PC-3 (cell line): ENCODE results near the gene CD151. TPM values are rescaled to one million over a fixed set of nuclear protein-coding genes. Genes with fewer than 3 reads are reported as not detected.

Experiments
- ATAC-seq: fragments of 200-7000 bp; cut with Tn5 transposase; 2 replicates; pipeline ENCODE4 v1.9.1; 2020; ENCODE audit warnings: mild to moderate bottlenecking, moderate library complexity
- BruUV-seq: library from RNA; stranded (reverse); fragments of 400-500 nt; replicated peaks from 2 replicates; lab custom pipeline; 2021; lab: Mats Ljungman, UMichigan
- CTCF ChIA-PET: fragments of 300-600 bp; sonication (Branson Sonifier 250); formaldehyde crosslinking; loops from one replicate; lab custom pipeline; 2022; ENCODE audit warnings: antibody characterized with exemption; lab: Charles Lee
- POLR2A ChIA-PET: fragments of 300-600 bp; sonication (Branson Sonifier 250); formaldehyde crosslinking; loops from one replicate; lab custom pipeline; 2022; ENCODE audit warnings: antibody characterized with exemption; ENCODE audit not compliant: unreplicated experiment; lab: Charles Lee
- DNase-seq: peaks from one replicate; pipeline ENCODE4 v3.0.0-alpha.2; 2015
- H2AFZ ChIP-seq: fragments of 300-600 bp; sonication (generic); 2 replicates; pipeline ENCODE4 v1.6.0; 2016; ENCODE audit warnings: antibody characterized with exemption, low read length
- H3F3A ChIP-seq: fragments of 300-600 bp; sonication (generic); one replicate; pipeline ENCODE4 v1.6.0; 2017; ENCODE audit warnings: antibody characterized with exemption, low read length, control low read depth, mild to moderate bottlenecking; ENCODE audit not compliant: unreplicated experiment
- H3K27ac ChIP-seq: fragments of 300-600 bp; sonication (generic); 2 replicates; pipeline ENCODE4 v1.5.1; 2016; ENCODE audit warnings: mild to moderate bottlenecking, low read length
- H3K27me3 ChIP-seq: fragments of 300-600 bp; sonication (generic); 2 replicates; pipeline ENCODE4 v1.6.1; 2016; ENCODE audit warnings: low read length, mixed read lengths
- H3K36me3 ChIP-seq: fragments of 300-600 bp; sonication (generic); 2 replicates; pipeline ENCODE4 v1.6.1; 2016; ENCODE audit warnings: low read depth, mixed run types, low read length, mixed read lengths
- H3K4me1 ChIP-seq: fragments of 300-600 bp; sonication (generic); 2 replicates; pipeline ENCODE4 v1.5.1; 2016; ENCODE audit warnings: low read length; ENCODE audit not compliant: insufficient read depth
- H3K4me2 ChIP-seq: fragments of 300-600 bp; sonication (generic); 2 replicates; pipeline ENCODE4 v1.6.0; 2016; ENCODE audit warnings: low read length
- H3K4me3 ChIP-seq: fragments of 300-600 bp; sonication (generic); 2 replicates; pipeline ENCODE4 v1.5.1; 2016; ENCODE audit warnings: mild to moderate bottlenecking, low read length, mixed read lengths
- H3K79me2 ChIP-seq: fragments of 300-600 bp; sonication (generic); 2 replicates; pipeline ENCODE4 v1.6.1; 2017; ENCODE audit warnings: low read length, mixed read lengths
- H3K9ac ChIP-seq: fragments of 300-600 bp; sonication (generic); 2 replicates; pipeline ENCODE4 v1.6.0; 2016; ENCODE audit warnings: mild to moderate bottlenecking, low read length
- H3K9me2 ChIP-seq: fragments of 300-600 bp; sonication (generic); replicated peaks from 2 replicates; pipeline ENCODE4 v1.6.1; 2016; ENCODE audit warnings: mixed run types, low read length, mixed read lengths
- H3K9me3 ChIP-seq: fragments of 300-600 bp; sonication (generic); 2 replicates; pipeline ENCODE4 v1.6.1; 2016; ENCODE audit warnings: low read length, mixed read lengths
- H4K20me1 ChIP-seq: fragments of 300-600 bp; sonication (generic); 2 replicates; pipeline ENCODE4 v1.6.1; 2016; ENCODE audit warnings: low read length, mixed read lengths
- EZH2 ChIP-seq: fragments of 300-600 bp; sonication (generic); IDR thresholded peaks from one replicate; pipeline ENCODE4 v1.6.1; 2017; ENCODE audit warnings: antibody characterized with exemption, mild to moderate bottlenecking, low read length; ENCODE audit not compliant: unreplicated experiment
- EZH2phosphoT487 ChIP-seq: fragments of 300-600 bp; sonication (generic); IDR thresholded peaks from 2 replicates; pipeline ENCODE4 v1.6.1; 2018; ENCODE audit warnings: mild to moderate bottlenecking, antibody characterized with exemption, low read length, borderline replicate concordance
- intact Hi-C: fragments of 100-400 bp; cut with micrococcal nuclease; formaldehyde crosslinking; loops from 2 replicates; pipeline ENCODE4 v1.9.0; 2023
- total RNA-seq: library from RNA; depleted of rRNA; stranded (reverse); fragments of >200 nt; gene quantifications from 2 replicates; pipeline ENCODE4 v1.2.3, GENCODE V29; 2014
- TF ChIP-seq, protein P1 (sequence below): fragments of 300-600 bp; sonication (generic); conservative IDR thresholded peaks from 2 replicates; pipeline ENCODE4 v1.5.1; 2017; ENCODE audit warnings: antibody characterized with exemption, low read depth, mild to moderate bottlenecking, low read length

The CD151 gene
- total RNA-seq, 1 experiment from 2014 or later, result 469 TPM

DNA sequence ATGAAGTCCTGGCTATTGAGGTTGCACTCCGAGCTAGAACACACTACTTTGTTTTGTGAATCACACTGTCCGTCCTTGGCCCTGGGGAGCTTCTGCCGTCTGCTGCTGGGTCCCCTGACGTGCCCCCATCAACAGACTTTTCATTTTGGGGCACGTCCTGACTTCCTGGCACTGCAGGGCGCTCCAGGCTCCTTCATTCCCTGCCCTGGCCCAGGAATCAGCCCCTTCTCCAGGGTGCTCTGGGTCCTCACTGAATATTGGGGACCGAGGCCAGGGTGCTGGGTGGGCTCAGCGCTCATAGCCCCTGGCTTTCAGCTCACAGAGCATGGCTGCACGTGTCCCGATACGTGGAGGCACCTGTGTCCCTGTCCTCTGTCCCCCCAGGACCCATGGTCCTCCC, 32.1 kb downstream of the CD151 start:
- H4K20me1 ChIP-seq, result no peaks in the 10 kb centered on the region
- no peak overlapping the region for H3K4me2 ChIP-seq
- no peaks in the 10 kb centered on the region for H3K9me3 ChIP-seq
- H3K79me2 ChIP-seq, result no peaks in the 10 kb centered on the region
- H3F3A ChIP-seq, result no peaks in the 10 kb centered on the region
- no peak for ATAC-seq
- H3K27me3 ChIP-seq, result no peaks in the 10 kb centered on the region
- no peak overlapping the region for H2AFZ ChIP-seq
- H3K9ac ChIP-seq, result no peak overlapping the region
- no peaks in the 10 kb centered on the region for H3K4me1 ChIP-seq
- ChIA-PET POLR2A (no interaction called here), CTCF (no interaction called here)
- no peak for TF ChIP-seq EZH2phosphoT487
- TF ChIP-seq, protein P1, sequence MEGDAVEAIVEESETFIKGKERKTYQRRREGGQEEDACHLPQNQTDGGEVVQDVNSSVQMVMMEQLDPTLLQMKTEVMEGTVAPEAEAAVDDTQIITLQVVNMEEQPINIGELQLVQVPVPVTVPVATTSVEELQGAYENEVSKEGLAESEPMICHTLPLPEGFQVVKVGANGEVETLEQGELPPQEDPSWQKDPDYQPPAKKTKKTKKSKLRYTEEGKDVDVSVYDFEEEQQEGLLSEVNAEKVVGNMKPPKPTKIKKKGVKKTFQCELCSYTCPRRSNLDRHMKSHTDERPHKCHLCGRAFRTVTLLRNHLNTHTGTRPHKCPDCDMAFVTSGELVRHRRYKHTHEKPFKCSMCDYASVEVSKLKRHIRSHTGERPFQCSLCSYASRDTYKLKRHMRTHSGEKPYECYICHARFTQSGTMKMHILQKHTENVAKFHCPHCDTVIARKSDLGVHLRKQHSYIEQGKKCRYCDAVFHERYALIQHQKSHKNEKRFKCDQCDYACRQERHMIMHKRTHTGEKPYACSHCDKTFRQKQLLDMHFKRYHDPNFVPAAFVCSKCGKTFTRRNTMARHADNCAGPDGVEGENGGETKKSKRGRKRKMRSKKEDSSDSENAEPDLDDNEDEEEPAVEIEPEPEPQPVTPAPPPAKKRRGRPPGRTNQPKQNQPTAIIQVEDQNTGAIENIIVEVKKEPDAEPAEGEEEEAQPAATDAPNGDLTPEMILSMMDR, result no peak
- TF ChIP-seq EZH2, result no peak
- H3K27ac ChIP-seq, result no peak overlapping the region
- intact Hi-C loops, result no loop called here
- DNase-seq, result no peak
- H3K9me2 ChIP-seq, result no peaks in the 10 kb centered on the region
- H3K4me3 ChIP-seq, result no peak overlapping the region
- BruUV-seq, result no TSS peak
- H3K36me3 ChIP-seq, result no peaks in the 10 kb centered on the region

DNA sequence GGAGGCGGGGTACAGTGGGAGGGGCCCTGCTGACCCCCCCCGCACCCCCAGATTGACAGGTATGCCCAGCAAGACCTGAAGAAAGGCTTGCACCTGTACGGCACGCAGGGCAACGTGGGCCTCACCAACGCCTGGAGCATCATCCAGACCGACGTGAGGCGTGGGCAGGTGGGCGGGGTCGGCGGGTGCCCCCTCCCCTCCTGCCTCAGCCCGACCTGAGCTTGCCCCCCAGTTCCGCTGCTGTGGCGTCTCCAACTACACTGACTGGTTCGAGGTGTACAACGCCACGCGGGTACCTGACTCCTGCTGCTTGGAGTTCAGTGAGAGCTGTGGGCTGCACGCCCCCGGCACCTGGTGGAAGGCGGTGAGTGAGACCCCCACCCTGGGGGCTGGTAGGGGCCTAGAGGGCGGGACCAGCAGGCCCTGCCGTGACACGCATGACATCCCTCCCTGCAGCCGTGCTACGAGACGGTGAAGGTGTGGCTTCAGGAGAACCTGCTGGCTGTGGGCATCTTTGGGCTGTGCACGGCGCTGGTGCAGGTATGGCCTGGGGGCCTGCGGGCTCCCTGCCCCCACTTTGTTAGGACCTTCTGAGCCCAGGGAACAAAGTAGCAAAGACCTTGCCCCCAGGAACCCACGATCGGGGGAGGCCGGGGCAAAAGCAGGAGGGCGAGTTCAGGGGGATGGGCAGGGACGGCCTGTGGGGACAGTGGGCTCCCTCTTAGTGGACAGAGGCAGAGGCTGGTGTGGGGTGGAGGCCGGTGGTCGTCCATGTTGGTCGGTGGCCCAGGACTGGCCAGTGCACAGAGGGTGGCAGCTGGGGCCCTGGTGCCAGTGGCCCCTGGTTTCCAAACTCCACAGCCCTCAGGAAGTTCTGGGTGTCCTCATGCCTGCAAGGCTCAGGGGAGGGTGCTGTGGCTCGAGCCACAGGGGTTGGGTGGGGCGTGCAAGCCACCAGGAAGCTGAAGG, 33.0 kb downstream of the CD151 start:
- Histone ChIP-seq H3K27ac (no peak overlapping the region), H3K27me3 (no peaks in the 10 kb centered on the region), H2AFZ (no peak overlapping the region), H3K9ac (no peak overlapping the region), H3K4me2 (no peak overlapping the region), H3K9me2 (no peaks in the 10 kb centered on the region), H4K20me1 (no peaks in the 10 kb centered on the region), H3K4me3 (no peak overlapping the region), H3K36me3 (no peaks in the 10 kb centered on the region), H3K4me1 (no peaks in the 10 kb centered on the region), H3K9me3 (no peaks in the 10 kb centered on the region), H3F3A (no peaks in the 10 kb centered on the region), H3K79me2 (no peaks in the 10 kb centered on the region)
- no peak for DNase-seq
- ChIA-PET CTCF (no interaction called here), POLR2A (interaction anchor here (0.6 kb wide), 1 partner anchor 192 kb away, joined by 8 read pairs; no protein-coding TSS in a partner anchor)
- TF ChIP-seq EZH2 (no peak), EZH2phosphoT487 (no peak)
- TF ChIP-seq, protein P1, result no peak
- intact Hi-C loops, result no loop called here
- BruUV-seq, result no TSS peak
- ATAC-seq, result no peak

DNA sequence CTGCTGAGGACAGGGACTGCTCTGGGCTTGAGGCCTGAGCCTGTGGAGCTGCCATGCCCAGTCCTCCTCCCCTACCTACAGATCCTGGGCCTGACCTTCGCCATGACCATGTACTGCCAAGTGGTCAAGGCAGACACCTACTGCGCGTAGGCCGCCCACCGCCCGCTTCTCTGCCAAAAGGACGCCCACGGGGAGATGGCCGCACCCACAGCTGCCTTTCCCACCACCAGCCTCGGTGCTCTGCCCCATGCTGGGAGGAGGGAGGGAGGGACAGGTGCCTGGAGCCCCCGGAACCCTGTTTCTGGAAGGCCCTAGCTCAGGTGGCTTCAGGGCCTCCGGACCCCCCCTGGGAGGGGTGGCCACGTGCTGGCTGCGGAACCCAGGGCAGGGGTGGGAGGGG, 33.7 kb downstream of the CD151 start:
- H3K36me3 ChIP-seq, result no peaks in the 10 kb centered on the region
- no peak overlapping the region for H3K27ac ChIP-seq
- no peak overlapping the region for H2AFZ ChIP-seq
- H3K9ac ChIP-seq, result no peak overlapping the region
- no peak for TF ChIP-seq EZH2
- TF ChIP-seq, protein P1, result no peak
- TF ChIP-seq EZH2phosphoT487, result no peak
- no peak overlapping the region for H3K4me2 ChIP-seq
- H3K79me2 ChIP-seq, result no peaks in the 10 kb centered on the region
- ChIA-PET CTCF (no interaction called here), POLR2A (interaction anchor here (0.6 kb wide), 1 partner anchor 192 kb away, joined by 8 read pairs; no protein-coding TSS in a partner anchor)
- ATAC-seq (no peak), DNase-seq (no peak)
- H3K4me1 ChIP-seq, result no peaks in the 10 kb centered on the region
- no peaks in the 10 kb centered on the region for H3F3A ChIP-seq
- no peaks in the 10 kb centered on the region for H3K9me3 ChIP-seq
- no peaks in the 10 kb centered on the region for H3K9me2 ChIP-seq
- H3K27me3 ChIP-seq, result no peaks in the 10 kb centered on the region
- no peak overlapping the region for H3K4me3 ChIP-seq
- intact Hi-C loops, result no loop called here
- BruUV-seq, result TSS peak; percentile 28
- no peaks in the 10 kb centered on the region for H4K20me1 ChIP-seq
